Spleen (tissue), 7 donors: ENCODE results near the gene DSE.
"Not testable (repeated sequence)": the region's sequence is repeated elsewhere in the genome, so short reads cannot be mapped to it uniquely, and the experiment has no call there.

Source experiments
- POLR2A ChIP-seq, 3 donors: fragments of 450-650 bp; IDR thresholded peaks; one replicate each; pipeline ENCODE4 v1.5.1; 2017; ENCODE audit warnings: antibody characterized with exemption in 3 of 3, mild to moderate bottlenecking in 1 of 3
- TF ChIP-seq, protein P1 (sequence below), 11 experiments: fragments of 200-600 bp in 7 of 11; fragments of 450-650 bp in 4 of 11; sonication (generic) in 4 of 11; IDR thresholded peaks in 8 of 11; conservative IDR thresholded peaks in 3 of 11; 1 replicate in 7 of 11; 2 replicates in 4 of 11; pipeline versions ENCODE4 v1.4.0 to v1.8.0; 2016 to 2021; ENCODE audit warnings: antibody characterized with exemption in 11 of 11, inconsistent platforms in 4 of 11, mild to moderate bottlenecking in 1 of 11
- donor health status: DM: no; HTN: no; CAD: no; lungs with moderate emphysema.
- donor health status: DM: no; HTN: no; CAD: no.
- donor health status: DM: no; HTN: no; CAD: no.

GRCh38 chr6:116340625-116341024, 30.1 kb upstream of the DSE start:
- TF ChIP-seq, protein P1, sequence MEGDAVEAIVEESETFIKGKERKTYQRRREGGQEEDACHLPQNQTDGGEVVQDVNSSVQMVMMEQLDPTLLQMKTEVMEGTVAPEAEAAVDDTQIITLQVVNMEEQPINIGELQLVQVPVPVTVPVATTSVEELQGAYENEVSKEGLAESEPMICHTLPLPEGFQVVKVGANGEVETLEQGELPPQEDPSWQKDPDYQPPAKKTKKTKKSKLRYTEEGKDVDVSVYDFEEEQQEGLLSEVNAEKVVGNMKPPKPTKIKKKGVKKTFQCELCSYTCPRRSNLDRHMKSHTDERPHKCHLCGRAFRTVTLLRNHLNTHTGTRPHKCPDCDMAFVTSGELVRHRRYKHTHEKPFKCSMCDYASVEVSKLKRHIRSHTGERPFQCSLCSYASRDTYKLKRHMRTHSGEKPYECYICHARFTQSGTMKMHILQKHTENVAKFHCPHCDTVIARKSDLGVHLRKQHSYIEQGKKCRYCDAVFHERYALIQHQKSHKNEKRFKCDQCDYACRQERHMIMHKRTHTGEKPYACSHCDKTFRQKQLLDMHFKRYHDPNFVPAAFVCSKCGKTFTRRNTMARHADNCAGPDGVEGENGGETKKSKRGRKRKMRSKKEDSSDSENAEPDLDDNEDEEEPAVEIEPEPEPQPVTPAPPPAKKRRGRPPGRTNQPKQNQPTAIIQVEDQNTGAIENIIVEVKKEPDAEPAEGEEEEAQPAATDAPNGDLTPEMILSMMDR (IDR thresholded peaks at IDR 0.05 in 8 of 11, conservative IDR thresholded peaks at IDR 0.05 in 3 of 11) = not testable (repeated sequence)
- not testable (repeated sequence) for TF ChIP-seq POLR2A (IDR thresholded peaks at IDR 0.05)
